ENCODE measurements around the gene ORC4. TPM values are rescaled to one million over a fixed set of nuclear protein-coding genes. Genes with fewer than 3 reads are reported as not detected.
"Not testable (repeated sequence)": the region's sequence is repeated elsewhere in the genome, so short reads cannot be mapped to it uniquely, and the experiment has no call there.

Gene ORC4
- total RNA-seq, 1 donor from 2014 or later: 91.0 TPM

DNA sequence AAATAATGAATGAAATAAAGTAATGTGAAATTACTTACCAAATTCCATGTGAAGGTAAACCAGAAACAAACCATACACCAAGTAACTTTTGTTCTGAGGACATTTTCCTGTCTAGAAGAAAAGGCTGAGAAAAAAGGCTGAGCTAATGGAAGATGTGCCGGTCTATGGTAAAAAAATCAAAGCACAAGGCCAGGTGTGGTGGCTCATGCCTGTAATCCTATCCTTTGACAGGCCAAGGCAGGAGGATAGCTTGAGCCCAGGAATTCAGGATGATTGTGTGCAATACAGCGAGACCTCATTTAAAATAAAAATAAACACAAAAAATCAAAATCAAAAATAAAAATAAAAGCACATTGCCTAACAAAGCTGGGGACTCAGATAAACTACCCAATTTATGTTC is 6.7 kb downstream of the ORC4 start:
- DNase-seq: no peak

GRCh38 chr2:148008411-148008810 is 12.1 kb downstream of the ORC4 start:
- DNase-seq: not testable (repeated sequence)

DNA sequence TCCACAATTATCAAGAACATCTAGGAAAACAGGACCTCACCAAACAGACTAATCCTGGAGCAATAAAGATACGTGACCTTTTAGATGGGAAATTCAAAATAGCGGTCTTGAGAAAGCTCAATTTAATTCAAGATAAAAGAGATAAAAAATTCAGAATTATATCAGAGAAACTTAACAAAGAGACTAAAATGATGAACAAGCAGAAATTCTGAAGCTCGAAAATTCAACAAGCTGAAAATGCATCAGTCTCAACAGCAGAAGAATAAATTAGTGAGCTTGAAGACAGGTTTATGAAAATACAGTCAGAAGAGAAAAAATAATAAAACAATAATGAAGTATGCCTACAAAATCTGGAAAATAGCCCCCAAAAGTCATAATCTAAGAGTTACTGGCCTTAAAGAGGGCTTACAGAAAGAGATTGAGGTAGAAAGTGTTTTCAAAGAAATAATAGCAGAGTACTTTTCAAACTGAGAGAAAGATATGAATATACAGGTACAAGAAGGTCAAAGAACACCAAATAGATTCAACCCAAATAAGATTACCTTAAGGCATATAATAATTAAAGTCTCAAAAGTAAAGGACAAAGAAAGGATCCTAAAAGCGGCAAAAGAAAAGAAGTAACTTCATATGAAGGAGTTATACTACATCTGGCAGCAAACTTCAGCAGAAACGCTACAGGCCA is 13.2 kb downstream of the ORC4 start:
- no peak for DNase-seq

DNA sequence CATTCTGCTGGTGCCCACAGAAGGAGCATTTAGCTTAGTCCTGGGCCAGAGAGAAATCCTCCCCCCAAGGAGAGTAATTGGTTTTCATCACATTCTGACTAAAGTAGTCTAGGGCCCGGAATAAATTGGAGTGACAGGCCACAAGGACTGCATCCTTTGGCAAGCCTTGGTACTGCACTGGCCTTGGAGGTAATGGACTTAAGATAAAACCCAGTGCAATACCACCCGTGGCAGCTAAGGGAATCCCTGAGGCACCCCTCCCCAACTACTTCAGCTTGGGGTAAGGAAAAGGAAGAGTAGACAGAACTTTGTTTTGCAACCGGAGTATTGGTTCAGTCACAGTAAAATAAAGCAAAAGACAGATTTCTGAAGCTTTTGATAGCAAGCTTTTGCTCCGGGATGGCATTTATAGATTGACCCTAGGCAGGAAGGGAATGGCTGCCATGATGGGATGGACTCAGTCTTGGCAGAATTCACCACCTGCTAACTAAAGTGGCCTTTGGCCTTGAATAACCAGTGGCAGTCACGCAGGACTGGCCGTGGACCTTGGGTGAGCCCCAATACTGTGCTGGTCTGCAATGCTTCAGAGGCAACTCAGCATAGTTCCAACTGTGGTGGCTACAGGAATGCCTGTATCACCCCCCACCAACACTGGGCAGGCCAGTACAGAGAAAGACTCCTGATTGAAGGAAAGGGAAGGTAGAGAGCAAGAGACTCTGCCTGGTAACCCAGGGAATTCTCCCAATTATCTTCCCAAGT is 14.1 kb downstream of the ORC4 start:
- no peak for DNase-seq

DNA sequence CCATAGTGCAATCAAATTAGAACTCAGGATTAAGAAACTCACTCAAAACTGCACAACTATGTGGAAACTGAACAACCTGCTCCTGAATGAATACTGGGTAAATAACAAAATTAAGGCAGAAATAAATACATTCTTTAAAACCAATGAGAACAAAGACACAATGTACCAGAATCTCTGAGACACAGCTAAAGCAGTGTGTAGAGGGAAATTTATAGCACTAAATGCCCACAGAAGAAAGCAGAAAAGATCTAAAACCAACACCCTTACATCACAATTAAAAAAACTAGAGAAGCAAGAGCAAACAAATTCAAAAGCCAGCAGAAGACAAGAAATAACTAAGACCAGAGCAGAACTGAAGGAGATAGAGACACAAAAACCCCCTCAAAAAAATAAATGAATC is 18.1 kb downstream of the ORC4 start:
- not testable (repeated sequence) for DNase-seq

GRCh38 chr2:148000095-148000494 is 20.4 kb downstream of the ORC4 start:
- DNase-seq: no peak

DNA sequence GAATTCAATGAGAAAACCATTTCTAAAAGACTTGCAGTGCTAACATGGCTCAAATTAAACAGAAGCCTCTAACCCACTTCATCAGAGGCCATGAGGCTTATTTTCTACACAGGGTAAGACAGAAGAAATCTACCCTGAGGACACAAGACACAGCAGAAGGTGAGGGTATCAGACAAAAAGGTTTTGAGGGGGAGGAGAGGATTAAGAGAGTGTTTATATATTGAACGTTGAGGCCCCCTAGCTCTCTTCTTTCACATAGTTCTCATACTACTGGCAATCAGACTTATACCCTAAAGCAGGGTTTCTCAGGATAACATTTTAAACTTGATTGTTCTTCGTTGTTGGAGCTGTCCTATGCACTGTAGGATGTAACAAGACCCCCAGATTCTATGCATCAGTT is 21.4 kb downstream of the ORC4 start:
- DNase-seq: no peak

- no peak for DNase-seq
Observed at GRCh38 chr2:147998203-147998602, 22.3 kb downstream of the ORC4 start.

DNA sequence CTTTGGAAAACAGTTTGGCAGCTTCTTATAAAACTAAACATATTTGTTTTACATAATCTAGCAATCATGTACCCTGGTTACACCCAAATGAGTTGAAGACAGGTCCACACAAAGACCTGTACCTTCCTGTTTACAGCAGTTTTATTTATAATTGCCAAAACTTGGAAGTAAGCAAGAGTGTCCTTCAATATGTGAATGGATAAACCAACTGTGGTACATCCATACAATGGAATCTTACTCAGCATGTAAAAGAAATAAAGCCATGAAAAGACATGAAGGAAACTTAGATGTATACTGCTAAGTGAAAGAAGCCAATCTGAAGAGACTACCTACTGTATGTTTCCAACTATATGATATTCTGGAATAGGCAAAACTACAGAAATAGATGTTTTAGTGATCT is 23.7 kb downstream of the ORC4 start:
- DNase-seq: no peak

- not testable (repeated sequence) for DNase-seq
Observed at GRCh38 chr2:147994965-147995364, 25.6 kb downstream of the ORC4 start.

DNA sequence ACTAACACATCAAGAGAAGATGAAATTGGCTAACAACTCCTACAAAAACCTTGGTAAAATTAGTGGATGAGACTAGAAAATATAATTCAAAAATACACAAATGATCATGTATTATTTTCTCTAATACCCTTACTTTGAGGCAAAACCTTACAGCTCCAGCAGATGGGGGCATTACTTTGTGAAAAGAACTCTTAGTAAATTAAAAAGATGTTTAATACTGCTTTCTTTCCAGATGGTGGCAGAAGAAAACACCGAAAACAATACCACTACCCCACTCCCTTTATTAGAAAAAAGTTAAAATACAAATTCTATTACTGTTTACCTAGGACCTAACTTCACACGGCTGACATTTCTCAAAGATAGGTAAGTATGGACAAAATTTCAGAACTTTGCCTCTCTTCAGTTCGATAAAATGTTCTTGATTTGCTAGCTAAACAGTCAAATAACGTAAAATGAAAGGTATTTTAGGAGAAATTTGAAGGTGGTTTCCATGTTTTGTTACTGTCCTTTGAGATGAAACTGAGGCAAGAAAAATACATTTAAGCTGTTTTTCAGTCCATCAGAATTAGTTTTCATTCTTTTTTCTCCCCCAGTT is 30.6 kb downstream of the ORC4 start:
- DNase-seq: peak; percentile 68

DNA sequence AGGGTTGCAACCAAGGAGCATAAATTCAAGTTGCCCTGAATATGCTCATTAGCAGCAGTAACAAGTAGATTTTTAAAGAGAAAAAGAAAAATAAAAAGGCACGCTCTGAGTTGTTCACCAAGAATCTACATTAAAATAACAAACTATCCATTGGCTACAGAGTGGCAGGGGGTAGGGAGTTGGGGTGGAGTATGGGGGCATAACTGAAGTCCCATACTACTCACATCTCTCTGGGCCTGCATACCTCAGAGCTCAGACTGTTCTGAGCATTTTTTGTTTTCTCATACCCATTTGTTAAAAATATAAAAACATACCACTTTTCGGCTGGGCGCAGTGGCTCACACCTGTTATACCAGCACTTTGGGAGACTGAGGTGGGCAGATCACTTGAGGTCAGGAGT is 31.4 kb downstream of the ORC4 start:
- no peak for DNase-seq

DNA sequence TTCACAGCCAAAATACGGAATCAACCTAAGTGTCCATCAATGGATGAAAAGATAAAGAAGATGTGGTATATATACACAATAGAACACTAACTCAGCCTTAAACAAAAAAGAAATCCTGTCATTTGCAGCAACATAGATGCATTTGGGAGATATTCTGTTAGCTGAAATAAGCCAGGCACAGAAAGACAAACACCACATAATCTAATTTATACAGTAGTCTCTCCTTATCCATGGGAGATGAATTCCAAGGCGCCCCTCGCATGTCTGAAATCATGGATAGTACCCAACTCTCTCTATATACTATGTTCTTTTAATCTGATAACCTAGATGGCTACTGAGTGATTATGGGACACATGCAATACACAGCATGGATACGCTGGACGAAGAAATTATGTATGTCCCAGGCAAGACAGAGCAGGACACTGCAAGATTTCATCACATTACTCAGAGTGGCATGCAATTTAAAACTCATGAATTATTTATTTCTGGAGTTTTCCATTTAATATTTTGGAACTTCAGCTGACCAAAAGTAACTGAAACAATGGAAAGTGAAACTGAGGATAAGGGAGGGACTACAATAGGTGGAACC is 39.5 kb downstream of the ORC4 start:
- DNase-seq: no peak

- DNase-seq: no peak
Observed at GRCh38 chr2:147977679-147978078, 42.9 kb downstream of the ORC4 start.

- no peak for DNase-seq
Observed at GRCh38 chr2:147976102-147976501, 44.4 kb downstream of the ORC4 start.

- no peak for DNase-seq
Observed at GRCh38 chr2:147968571-147968970, 52.0 kb downstream of the ORC4 start.

GRCh38 chr2:147952118-147952517 is 68.4 kb downstream of the ORC4 start:
- DNase-seq: no peak

GRCh38 chr2:147945660-147946059 is 74.9 kb downstream of the ORC4 start:
- DNase-seq: peak; percentile 34

DNA sequence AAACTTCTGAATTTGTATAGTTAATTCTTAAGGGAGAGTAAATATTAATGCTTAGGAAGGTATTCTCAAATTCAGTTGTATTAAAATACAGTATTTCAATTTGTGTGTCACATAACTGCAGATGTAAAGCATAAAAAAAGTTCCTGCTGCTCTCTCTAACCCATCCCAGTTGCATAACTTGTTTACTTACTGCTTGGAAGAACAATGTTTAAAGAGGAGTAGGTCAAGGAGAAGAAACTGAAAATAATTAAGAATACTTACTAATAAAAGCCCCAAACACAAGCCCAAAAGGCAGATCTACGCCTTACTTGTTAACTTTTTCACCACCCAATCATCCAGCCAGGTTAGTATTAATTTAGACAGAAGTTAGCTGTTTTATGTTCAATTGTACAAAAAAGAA is 81.2 kb downstream of the ORC4 start:
- no peak for DNase-seq

DNA sequence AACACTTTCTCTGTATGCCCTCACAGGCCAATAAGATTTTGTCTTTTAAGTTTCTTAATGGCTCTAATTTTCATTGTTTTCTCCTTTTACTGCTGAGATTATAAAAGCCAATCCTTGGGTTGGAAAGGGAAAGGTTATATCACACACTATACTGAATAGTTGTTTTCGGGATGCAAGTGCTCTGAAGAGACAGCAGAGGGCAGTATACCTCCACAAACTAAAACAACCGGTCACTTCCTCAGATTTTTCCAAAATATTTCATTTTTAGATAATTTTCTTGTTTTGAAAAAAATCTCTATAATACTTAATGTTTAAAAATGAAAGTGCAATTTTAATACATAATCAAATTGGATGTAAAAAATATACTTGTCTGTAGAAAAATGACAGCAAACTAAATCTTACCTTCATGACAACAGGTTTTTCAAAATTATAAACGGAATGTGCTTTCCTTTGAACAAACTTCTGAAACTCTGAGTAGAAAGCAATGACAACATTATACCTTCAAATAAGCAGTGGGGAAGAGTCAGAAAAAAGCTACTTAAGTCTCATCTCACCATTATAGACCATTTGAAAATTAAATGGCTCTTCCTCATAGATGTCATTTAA is 82.7 kb downstream of the ORC4 start:
- DNase-seq: peak; percentile 60

- no peak for DNase-seq
Observed at GRCh38 chr2:147934881-147935620, 85.5 kb downstream of the ORC4 start.

GRCh38 chr2:147933931-147934330 is 86.6 kb downstream of the ORC4 start:
- no peak for DNase-seq

Data from tongue (tissue), 2 donors.